Esophagus (tissue), 2 donors: Measurements from ENCODE around the gene SLC2A9. TPM values are rescaled to one million over a fixed set of nuclear protein-coding genes. Genes with fewer than 3 reads are reported as not detected.

ENCODE experiments used
- H3K27ac ChIP-seq, 2 donors: one replicate each; pipeline ENCODE4 v1.5.1; 2013; ENCODE audit warnings: low read depth in 2 of 2, mild to moderate bottlenecking in 2 of 2, inconsistent platforms in 1 of 2, low read length in 1 of 2, moderate library complexity in 1 of 2
- H3K27me3 ChIP-seq, 2 donors: one replicate each; pipeline ENCODE4 v1.6.1; 2013; ENCODE audit warnings: low read length in 2 of 2, control low read depth in 1 of 2, mild to moderate bottlenecking in 1 of 2; ENCODE audit not compliant: insufficient read depth in 2 of 2, control insufficient read depth in 1 of 2
- H3K36me3 ChIP-seq, 2 donors: one replicate each; pipeline ENCODE4 v1.6.1; 2013; ENCODE audit warnings: low read length in 1 of 2; ENCODE audit not compliant: control insufficient read depth in 2 of 2, insufficient read depth in 2 of 2
- H3K4me1 ChIP-seq, 2 donors: one replicate each; pipeline ENCODE4 v1.6.1; 2013; ENCODE audit warnings: low read length in 1 of 2; ENCODE audit not compliant: control insufficient read depth in 2 of 2, insufficient read depth in 2 of 2
- H3K4me3 ChIP-seq, 2 donors: one replicate each; pipeline ENCODE4 v1.5.1; 2013; ENCODE audit warnings: low read length in 2 of 2, mild to moderate bottlenecking in 2 of 2, low read depth in 1 of 2, moderate library complexity in 1 of 2
- H3K9me3 ChIP-seq, 2 donors: one replicate each; pipeline ENCODE4 v1.6.1; 2013; ENCODE audit warnings: mild to moderate bottlenecking in 2 of 2, low read depth in 1 of 2, low read length in 1 of 2, moderate library complexity in 1 of 2; ENCODE audit not compliant: control insufficient read depth in 2 of 2, insufficient read depth in 1 of 2
- WGBS, 2 donors: extraction: QIAGEN DNeasy Blood & Tissue Kit; methylation state at CpG; one replicate each; pipeline ENCODE4 v1.1.7; 2013; 5-methylcytosine and 5-hydroxymethylcytosine counted together
- polyA plus RNA-seq, 2 donors: library from polyadenylated mRNA; stranded (reverse); fragments of 200-250 nt; gene quantifications; one replicate each; pipeline ENCODE4 v1.2.3, GENCODE V29; 2013
- donor health status: healthy with polysubstance abuse.
- donor health status: Bipolar disorder and iron deficiency.

The SLC2A9 gene
- polyA plus RNA-seq, 2 donors, result 4.1 to 5.8 TPM

DNA sequence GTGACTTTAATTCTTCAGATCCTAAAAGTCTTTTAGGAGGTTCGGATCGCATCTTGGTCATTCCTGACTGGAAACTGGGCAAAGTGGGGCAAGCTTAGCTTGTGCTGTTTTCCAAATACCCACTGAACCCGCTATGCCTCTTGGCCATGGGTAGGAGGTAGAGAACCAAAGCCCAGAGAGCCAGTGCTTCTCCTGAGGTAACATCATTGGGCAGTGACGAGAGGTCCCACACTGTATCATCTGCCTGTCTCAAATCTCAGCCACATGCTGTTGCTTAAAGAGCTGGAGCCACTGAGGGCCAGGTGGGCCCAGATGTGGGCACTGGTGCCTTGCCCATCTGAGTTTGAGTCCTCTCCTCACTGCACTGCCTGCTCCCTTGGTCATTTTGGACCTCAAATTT, 68.2 kb downstream of the SLC2A9 start:
- 87 to 93% methylated on average over 4 of the region's 4 CpGs for WGBS, 2 donors
- Histone ChIP-seq H3K4me3 (no peak overlapping the region), H3K27me3 (no peaks in the 10 kb centered on the region), H3K36me3 (no peaks in the 10 kb centered on the region), H3K9me3 (no peaks in the 10 kb centered on the region), H3K27ac (no peak overlapping the region), H3K4me1 (no peaks in the 10 kb centered on the region)

DNA sequence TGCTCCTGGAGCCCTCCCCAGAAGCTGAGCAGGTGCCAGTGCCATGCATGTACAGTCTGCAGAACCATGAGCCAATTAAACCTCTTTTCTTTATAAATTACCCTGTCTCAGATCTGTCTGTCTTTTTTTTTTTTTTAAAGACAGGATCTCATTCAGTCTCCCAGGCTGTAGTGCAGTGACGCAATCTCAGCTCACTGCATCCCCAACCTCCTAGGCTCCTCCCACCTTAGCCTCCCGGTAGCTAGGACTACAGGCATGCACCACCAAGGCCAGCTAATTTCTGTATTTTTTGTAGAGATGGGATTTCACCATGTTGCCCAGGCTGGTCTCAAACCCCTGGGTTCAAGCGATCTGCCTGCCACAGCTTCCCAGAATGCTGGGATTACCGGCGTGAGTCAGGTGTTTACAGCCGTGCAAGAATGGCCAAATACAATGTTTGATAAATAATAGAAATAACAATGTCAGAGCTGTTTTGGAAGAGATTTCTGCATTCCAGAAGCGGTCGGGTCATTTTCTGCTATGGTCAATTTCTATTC, 68.8 kb downstream of the SLC2A9 start:
- Histone ChIP-seq H3K27me3 (no peaks in the 10 kb centered on the region), H3K9me3 (no peaks in the 10 kb centered on the region), H3K4me1 (no peaks in the 10 kb centered on the region), H3K4me3 (no peak overlapping the region), H3K36me3 (no peaks in the 10 kb centered on the region), H3K27ac (no peak overlapping the region)
- WGBS, 2 donors, result 65 to 76% methylated on average over 8 of the region's 8 CpGs

DNA sequence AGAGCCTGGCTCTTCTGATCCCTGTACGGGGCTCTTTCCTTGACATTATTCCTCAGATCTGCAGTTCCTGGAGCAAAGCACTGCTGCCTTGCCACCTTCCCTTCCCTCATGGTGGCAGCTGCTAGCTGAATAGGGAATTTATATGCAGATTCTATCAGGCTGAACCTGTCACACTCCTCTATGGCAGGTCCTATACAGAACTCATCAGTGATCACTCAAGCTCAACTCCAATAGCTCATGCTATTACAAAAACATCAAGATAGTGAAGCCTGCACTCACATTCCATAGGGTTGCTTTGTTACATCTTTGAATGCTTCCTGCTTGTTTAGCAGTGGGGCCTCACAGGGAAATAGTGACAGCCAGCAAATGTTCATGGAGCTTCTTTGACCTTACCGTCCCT, 71.7 kb downstream of the SLC2A9 start:
- no peaks in the 10 kb centered on the region for H3K4me1 ChIP-seq
- H3K27me3 ChIP-seq, result no peaks in the 10 kb centered on the region
- no peaks in the 10 kb centered on the region for H3K9me3 ChIP-seq
- H3K27ac ChIP-seq, result no peak overlapping the region
- WGBS, 2 donors, result 65 to 92% methylated on average over 2 of the region's 2 CpGs
- no peak overlapping the region for H3K4me3 ChIP-seq
- no peaks in the 10 kb centered on the region for H3K36me3 ChIP-seq

DNA sequence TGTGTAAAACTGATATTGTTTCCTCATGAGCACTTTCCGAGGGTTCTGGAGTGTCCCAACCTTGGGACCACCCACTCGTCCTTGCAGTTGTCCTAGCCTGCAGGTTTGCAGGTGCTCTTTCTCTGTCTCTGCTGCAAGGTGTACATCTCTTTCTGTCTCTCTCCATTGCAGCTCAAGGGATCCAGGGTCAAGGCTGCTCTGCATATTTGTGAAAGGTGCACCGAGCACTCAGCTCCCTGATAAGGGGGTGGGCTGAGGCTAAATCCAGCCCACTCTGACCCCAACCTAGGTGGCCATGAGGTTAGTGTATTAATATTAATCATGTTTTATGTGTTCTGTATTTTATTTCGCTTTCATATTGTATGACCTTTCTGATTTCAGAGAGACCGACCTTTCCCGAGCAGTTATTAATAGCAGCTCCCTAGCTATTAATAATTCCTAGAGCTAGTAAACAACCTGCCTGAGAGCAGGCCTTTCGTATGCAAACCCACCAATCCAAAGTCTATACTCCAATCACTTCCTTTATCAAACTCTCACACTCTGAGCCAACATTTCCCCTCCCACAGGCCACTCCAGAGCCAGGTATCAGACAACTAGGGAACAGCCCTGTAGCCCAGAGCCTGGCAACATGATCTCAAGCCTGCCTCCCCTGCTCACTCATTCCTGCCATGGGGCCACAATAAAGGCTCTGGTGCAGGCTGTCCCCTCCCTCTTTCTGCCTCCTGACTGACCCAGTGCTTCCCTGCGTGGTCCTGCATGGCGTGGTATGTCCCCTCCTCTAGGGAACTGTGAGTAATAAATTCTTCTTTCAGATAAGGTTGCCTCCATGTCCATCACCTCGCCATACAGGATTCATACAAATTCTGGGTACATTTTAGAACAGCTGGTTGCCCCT, 73.9 kb downstream of the SLC2A9 start:
- H3K9me3 ChIP-seq, result no peaks in the 10 kb centered on the region
- H3K36me3 ChIP-seq, result no peaks in the 10 kb centered on the region
- 69 to 82% methylated on average over 10 of the region's 10 CpGs for WGBS, 2 donors
- no peaks in the 10 kb centered on the region for H3K4me1 ChIP-seq
- no peak overlapping the region for H3K4me3 ChIP-seq
- no peaks in the 10 kb centered on the region for H3K27me3 ChIP-seq
- no peak overlapping the region for H3K27ac ChIP-seq

DNA sequence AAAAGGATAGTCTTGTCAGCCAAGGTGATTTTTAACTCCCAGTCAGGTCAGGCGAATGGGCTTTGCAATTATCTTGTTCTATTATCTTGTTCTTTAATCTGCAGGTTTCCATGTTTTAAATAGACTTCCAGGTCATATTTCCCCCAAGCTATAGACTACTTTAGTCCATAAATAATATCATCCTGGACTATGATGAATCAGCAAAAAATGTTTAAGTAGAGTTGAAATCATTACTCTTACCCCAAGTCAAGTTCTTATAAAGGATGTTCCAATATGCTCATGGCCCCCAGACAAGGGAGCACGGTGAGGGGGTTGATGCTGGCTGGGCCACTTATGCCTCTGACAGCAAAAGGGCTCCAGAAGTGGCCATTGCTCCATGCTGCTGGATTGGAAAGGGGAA, 75.1 kb downstream of the SLC2A9 start:
- 91 to 92% methylated on average over 2 of the region's 2 CpGs for WGBS, 2 donors

DNA sequence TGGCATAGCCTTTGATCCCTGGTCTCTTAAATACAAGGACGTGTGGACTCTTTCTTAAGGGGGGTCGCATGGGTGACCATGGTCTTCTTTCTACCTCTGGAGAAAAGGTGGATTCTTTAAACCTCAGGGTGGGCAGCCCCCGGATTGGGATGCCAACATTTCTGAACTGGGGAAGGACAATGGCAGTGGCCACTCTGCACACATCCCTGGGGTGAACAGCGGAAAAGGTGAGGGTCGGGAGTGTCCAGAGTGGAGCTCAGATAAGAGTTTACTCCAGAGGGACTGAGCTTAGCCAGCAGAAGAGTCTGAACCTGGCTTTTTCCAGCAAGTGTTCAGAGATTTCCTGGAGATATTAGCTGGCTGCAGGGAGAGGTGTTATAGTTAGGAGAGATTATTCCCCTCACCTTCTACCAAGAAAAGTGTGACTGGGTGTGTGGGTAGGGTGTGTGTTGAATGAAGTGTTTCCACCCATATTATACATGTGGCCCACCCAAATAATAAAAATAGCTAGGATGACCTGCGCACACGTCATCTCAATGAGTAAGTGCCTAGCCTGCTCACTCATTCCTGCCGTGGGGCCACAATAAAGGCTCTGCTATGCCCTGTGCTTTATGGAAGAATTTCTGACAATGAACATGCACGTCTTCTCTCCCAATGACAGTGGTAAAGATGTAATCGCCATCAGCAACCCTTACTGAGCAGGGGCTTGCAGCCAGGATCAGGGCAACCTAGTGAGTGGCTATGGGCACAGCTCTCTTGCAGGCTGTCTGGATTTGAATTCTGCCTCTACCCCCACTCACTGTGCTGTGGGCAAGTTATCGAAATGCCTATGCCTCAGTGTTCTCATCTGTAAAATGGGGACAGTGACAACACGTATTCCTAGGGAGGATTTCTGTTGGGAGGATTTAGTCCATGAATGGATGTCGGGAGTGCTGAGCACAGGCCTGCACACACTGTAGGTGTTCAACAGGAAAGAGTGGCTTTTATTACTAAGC, 76.6 kb downstream of the SLC2A9 start:
- H3K9me3 ChIP-seq, result no peaks in the 10 kb centered on the region
- 84 to 85% methylated on average over 13 of the region's 13 CpGs for WGBS, 2 donors
- H3K27me3 ChIP-seq, result no peaks in the 10 kb centered on the region
- H3K27ac ChIP-seq, result no peak overlapping the region
- no peak overlapping the region for H3K4me3 ChIP-seq
- H3K36me3 ChIP-seq, result peaks cover 0 to 4% of the 10 kb centered on the region in 2 donors
- peaks cover 0 to 2% of the 10 kb centered on the region in 2 donors for H3K4me1 ChIP-seq

More for the DNA sequence above, 75.1 kb downstream of the SLC2A9 start:
- H3K4me3 ChIP-seq, result no peak overlapping the region
- peaks cover 0 to 2% of the 10 kb centered on the region in 2 donors for H3K4me1 ChIP-seq
- H3K36me3 ChIP-seq, result peaks cover 0 to 4% of the 10 kb centered on the region in 2 donors
- H3K27me3 ChIP-seq, result no peaks in the 10 kb centered on the region
- H3K9me3 ChIP-seq, result no peaks in the 10 kb centered on the region
- no peak overlapping the region for H3K27ac ChIP-seq

DNA sequence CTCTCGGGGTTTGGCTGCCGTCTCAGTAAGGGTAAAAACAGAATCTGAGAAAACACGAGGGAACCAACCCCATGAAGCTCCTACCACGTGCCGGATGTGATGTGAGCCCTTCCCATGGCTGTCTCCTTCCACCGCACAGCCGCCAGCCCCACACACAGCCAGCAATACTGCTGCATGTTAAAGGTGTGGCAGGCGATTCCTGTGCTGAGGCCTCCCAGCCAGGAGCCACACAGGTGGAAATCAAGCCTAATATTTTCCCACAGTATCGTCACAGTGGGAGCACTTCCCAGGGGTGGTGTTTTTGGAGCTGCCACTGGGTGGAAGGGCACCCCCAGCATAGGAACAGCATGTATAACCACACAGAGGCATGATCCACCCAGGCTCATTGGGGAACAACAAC, 77.5 kb downstream of the SLC2A9 start:
- 92 to 93% methylated on average over 9 of the region's 9 CpGs for WGBS, 2 donors
- no peaks in the 10 kb centered on the region for H3K27me3 ChIP-seq
- H3K4me3 ChIP-seq, result no peak overlapping the region
- no peaks in the 10 kb centered on the region for H3K9me3 ChIP-seq
- H3K27ac ChIP-seq, result no peak overlapping the region
- H3K36me3 ChIP-seq, result peaks cover 0 to 4% of the 10 kb centered on the region in 2 donors
- H3K4me1 ChIP-seq, result peaks cover 0 to 2% of the 10 kb centered on the region in 2 donors

DNA sequence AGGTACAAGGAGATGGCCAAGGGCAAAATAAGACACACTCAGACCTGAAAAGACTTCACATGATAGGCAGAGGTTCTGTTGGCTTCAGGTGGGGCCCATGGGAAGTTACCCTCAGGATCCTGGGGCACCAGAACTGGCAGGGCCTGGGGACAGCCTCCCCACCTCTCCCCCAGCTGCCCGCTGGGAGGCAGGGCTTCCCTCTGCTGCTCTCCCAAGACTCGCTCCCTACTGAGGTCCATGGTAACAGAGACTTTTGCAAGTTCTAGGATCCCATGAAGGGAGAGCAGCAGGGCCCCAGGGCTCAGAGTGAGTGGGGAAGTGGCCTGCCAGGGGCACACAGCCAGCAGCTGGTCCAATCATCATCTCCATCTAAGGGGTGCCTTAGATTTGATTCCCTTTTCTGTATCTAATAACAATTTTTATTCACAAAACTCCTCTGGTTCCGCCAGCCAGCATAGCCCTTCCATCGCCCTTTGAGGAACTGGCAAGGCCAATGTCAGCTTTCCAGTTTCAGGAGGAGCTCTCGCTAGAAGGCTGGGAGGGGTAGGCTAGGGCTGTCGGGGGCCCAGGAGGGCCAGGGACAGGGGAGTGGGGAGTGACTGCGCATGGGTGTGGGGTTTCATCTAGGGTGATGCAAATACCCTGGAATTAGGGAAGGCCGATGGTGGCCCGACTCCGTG, 78.2 kb downstream of the SLC2A9 start:
- 94 to 95% methylated on average over 10 of the region's 10 CpGs for WGBS, 2 donors

DNA sequence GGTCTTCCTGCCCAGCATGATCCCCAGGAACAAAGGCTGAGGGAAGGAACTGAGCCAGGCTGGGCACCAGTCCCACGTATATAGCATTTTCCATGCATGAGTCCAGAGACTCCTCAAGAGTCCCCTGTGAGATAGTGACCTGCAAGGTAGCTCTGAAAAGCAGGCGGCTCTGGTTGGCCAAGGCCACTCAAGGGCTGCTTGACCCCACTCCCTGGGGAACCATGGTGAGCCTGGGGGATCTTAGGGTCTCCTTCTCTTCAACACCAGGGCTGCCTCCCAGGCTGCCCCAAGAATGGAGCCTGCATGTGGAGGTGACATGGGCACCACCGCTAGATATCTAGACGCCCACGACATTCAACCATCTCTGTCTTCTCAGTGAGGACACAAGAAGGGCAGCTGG, 79.2 kb downstream of the SLC2A9 start:
- Histone ChIP-seq H3K27ac (no peak overlapping the region), H3K36me3 (peaks cover 0 to 4% of the 10 kb centered on the region in 2 donors), H3K4me3 (no peak overlapping the region), H3K9me3 (no peaks in the 10 kb centered on the region), H3K4me1 (peaks cover 0 to 2% of the 10 kb centered on the region in 2 donors), H3K27me3 (no peaks in the 10 kb centered on the region)
- WGBS, 2 donors, result 95 to 98% methylated on average over 5 of the region's 5 CpGs

More for the DNA sequence above, 78.2 kb downstream of the SLC2A9 start:
- Histone ChIP-seq H3K9me3 (no peaks in the 10 kb centered on the region), H3K36me3 (peaks cover 0 to 4% of the 10 kb centered on the region in 2 donors), H3K27ac (no peak overlapping the region), H3K27me3 (no peaks in the 10 kb centered on the region), H3K4me3 (no peak overlapping the region), H3K4me1 (peaks cover 0 to 2% of the 10 kb centered on the region in 2 donors)
